ENCODE results near the gene MKI67. TPM values are rescaled to one million over a fixed set of nuclear protein-coding genes. Genes with fewer than 3 reads are reported as not detected.

MKI67 gene
- total and polyA plus RNA-seq, 2 of the 4 experiments (the other 2 are of a cell fraction) = 13.5 to 36.4 TPM

GRCh38 chr10:128161031-128161430, 34.8 kb upstream of the MKI67 start:
- Histone ChIP-seq H3K4me2 (ENCODE audit: low read depth, low read length) (no peak overlapping the region), H3K14ac (replicated peaks; ENCODE audit: low read depth, low read length) (no peak overlapping the region), H4K20me1 (ENCODE audit: insufficient read depth, low read length) (no peaks in the 10 kb centered on the region), H2AK5ac (ENCODE audit: low read depth, low read length) (no peak overlapping the region), H2BK5ac (ENCODE audit: low read depth, low read length, poor library complexity, severe bottlenecking) (no peak overlapping the region), H3K18ac (ENCODE audit: low read depth, low read length) (no peak overlapping the region), H4K5ac (ENCODE audit: low read depth, low read length) (no peak overlapping the region), H3K27me3 (ENCODE audit: control insufficient read depth, insufficient read depth, low read length) (peaks cover 2% of the 10 kb centered on the region), H2BK120ac (ENCODE audit: low read depth, low read length) (no peak overlapping the region), H3K9me1 (ENCODE audit: insufficient read depth, low read length) (no peaks in the 10 kb centered on the region), H3K4me1 (ENCODE audit: control insufficient read depth, insufficient read depth, low read length) (no peaks in the 10 kb centered on the region), H2BK20ac (ENCODE audit: low read depth, low read length) (no peak overlapping the region), H3K4ac (ENCODE audit: low read depth, low read length) (no peak overlapping the region), H4K8ac (ENCODE audit: low read depth in 2 of 2, low read length in 2 of 2) (no peak overlapping the region), H2AK9ac (replicated peaks; ENCODE audit: low read depth, low read length, poor library complexity) (no peak overlapping the region), H3K36me3 (ENCODE audit: control insufficient read depth, insufficient read depth, low read length) (no peaks in the 10 kb centered on the region), H3K56ac (ENCODE audit: extremely low read depth, insufficient read depth, low read length) (no peak overlapping the region), H2BK15ac (ENCODE audit: low read depth, low read length) (no peak overlapping the region), H3K79me1 (ENCODE audit: low read depth in 1 of 2, low read length in 2 of 2) (no peaks in the 10 kb centered on the region), H3K9ac (ENCODE audit: low read depth, low read length) (no peak overlapping the region), H3K23ac (ENCODE audit: low read depth, low read length) (no peak overlapping the region), H3K4me3 (ENCODE audit: insufficient read depth, low read depth, low read length) (no peak overlapping the region), H3K27ac (ENCODE audit: insufficient read depth, low read length) (no peak overlapping the region), H2AFZ (replicated peaks; ENCODE audit: low read length, poor library complexity) (no peak overlapping the region), H4K91ac (ENCODE audit: insufficient read depth, low read depth, low read length) (no peak overlapping the region), H3K9me3 (ENCODE audit: control insufficient read depth, insufficient read depth, low read length) (no peaks in the 10 kb centered on the region)
- DNase-seq = no peak
- ATAC-seq (ENCODE audit: low read depth) = no peak
- intact Hi-C loops (cut with micrococcal nuclease) = no loop called here
- CTCF ChIA-PET = no interaction called here
- no TSS peak for BruUV-seq (replicated peaks)
- POLR2A ChIA-PET (ENCODE audit: unreplicated experiment) = no interaction called here
- no peak for TF ChIP-seq MXI1 (IDR thresholded peaks at IDR 0.05; ENCODE audit: borderline replicate concordance, low read depth, low read length)
- no peak for TF ChIP-seq MAFK (IDR thresholded peaks at IDR 0.05; ENCODE audit: low read depth, low read length)
- no peak for TF ChIP-seq CHD1 (IDR thresholded peaks at IDR 0.05; ENCODE audit: low read depth, low read length)
- TF ChIP-seq BHLHE40 (IDR thresholded peaks at IDR 0.05; ENCODE audit: low read depth, low read length) = no peak
- TF ChIP-seq RAD21 (IDR thresholded peaks at IDR 0.05; ENCODE audit: low read length) = no peak
- TF ChIP-seq NFE2L2 (IDR thresholded peaks at IDR 0.05; ENCODE audit: low read depth, low read length) = no peak
- TF ChIP-seq POLR2A (IDR thresholded peaks at IDR 0.05; ENCODE audit: low read depth, low read length) = no peak
- no peak for TF ChIP-seq ELK1 (IDR thresholded peaks at IDR 0.05; ENCODE audit: borderline replicate concordance, low read depth, low read length)
- no peak for TF ChIP-seq USF2 (IDR thresholded peaks at IDR 0.05; ENCODE audit: low read depth, low read length)
- TF ChIP-seq FOS (IDR thresholded peaks at IDR 0.05; ENCODE audit: low read depth, low read length) = no peak
- WGBS, 2 experiments (ENCODE audit: extremely low coverage in 2 of 2, insufficient read length in 1 of 2) = 100% methylated on average over 1 of the region's 7 CpGs
- dilution Hi-C loops (cut with HindIII; ENCODE audit: low sequenced_read_pairs, unreplicated experiment) = no loop called here
- in situ Hi-C loops (cut with MboI; ENCODE audit: low sequenced_read_pairs) = no loop called here
